Progenitor cell of endocrine pancreas (in vitro differentiated cells): ENCODE results near the gene GPR35. TPM values are rescaled to one million over a fixed set of nuclear protein-coding genes. Genes with fewer than 3 reads are reported as not detected.

Source experiments
- DNase-seq: peaks from one replicate; pipeline ENCODE4 v3.0.0; 2021; ENCODE audit warnings: low spot score; ENCODE audit not compliant: unreplicated experiment
- H3K27ac Mint-ChIP-seq: 2 replicates; pipeline ENCODE4 v1.8.0; 2021; ENCODE audit warnings: mild to moderate bottlenecking, moderate library complexity, mixed read lengths
- H3K27me3 Mint-ChIP-seq: 2 replicates; pipeline ENCODE4 v1.8.0; 2021; ENCODE audit warnings: mixed read lengths
- H3K36me3 Mint-ChIP-seq: 2 replicates; pipeline ENCODE4 v1.8.0; 2022; ENCODE audit warnings: mixed read lengths; ENCODE audit not compliant: insufficient read depth
- H3K4me1 Mint-ChIP-seq: 2 replicates; pipeline ENCODE4 v1.8.0; 2021; ENCODE audit warnings: low read depth, mixed read lengths
- H3K4me3 Mint-ChIP-seq: 2 replicates; pipeline ENCODE4 v1.8.0; 2021; ENCODE audit warnings: low read depth, mild to moderate bottlenecking, moderate library complexity, mixed read lengths
- H3K9me3 Mint-ChIP-seq: 2 replicates; pipeline ENCODE4 v1.8.0; 2021; ENCODE audit warnings: low read depth, mixed read lengths
- total RNA-seq: library from RNA; stranded (reverse); gene quantifications from 2 replicates; pipeline ENCODE4 v1.2.1, GENCODE V29; 2021
- TF ChIP-seq, protein P1 (sequence below): fragments of 200-600 bp; sonication (generic); IDR thresholded peaks from one replicate; pipeline ENCODE4 v1.5.0; 2021; ENCODE audit warnings: antibody characterized with exemption, mild to moderate bottlenecking; ENCODE audit not compliant: unreplicated experiment

The GPR35 gene
- total RNA-seq, 1 donor from 2014 or later: 6.5 TPM

- Mint-ChIP-seq H3K27me3 (no peaks in the 10 kb centered on the region), H3K4me3 (no peak overlapping the region), H3K27ac (no peak overlapping the region), H3K36me3 (peaks cover 2% of the 10 kb centered on the region), H3K9me3 (no peaks in the 10 kb centered on the region), H3K4me1 (peaks cover 5% of the 10 kb centered on the region)
- TF ChIP-seq, protein P1, sequence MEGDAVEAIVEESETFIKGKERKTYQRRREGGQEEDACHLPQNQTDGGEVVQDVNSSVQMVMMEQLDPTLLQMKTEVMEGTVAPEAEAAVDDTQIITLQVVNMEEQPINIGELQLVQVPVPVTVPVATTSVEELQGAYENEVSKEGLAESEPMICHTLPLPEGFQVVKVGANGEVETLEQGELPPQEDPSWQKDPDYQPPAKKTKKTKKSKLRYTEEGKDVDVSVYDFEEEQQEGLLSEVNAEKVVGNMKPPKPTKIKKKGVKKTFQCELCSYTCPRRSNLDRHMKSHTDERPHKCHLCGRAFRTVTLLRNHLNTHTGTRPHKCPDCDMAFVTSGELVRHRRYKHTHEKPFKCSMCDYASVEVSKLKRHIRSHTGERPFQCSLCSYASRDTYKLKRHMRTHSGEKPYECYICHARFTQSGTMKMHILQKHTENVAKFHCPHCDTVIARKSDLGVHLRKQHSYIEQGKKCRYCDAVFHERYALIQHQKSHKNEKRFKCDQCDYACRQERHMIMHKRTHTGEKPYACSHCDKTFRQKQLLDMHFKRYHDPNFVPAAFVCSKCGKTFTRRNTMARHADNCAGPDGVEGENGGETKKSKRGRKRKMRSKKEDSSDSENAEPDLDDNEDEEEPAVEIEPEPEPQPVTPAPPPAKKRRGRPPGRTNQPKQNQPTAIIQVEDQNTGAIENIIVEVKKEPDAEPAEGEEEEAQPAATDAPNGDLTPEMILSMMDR: no peak
- DNase-seq: no peak
Observed at GRCh38 chr2:240601831-240602160, 23.5 kb upstream of the GPR35 start.

DNA sequence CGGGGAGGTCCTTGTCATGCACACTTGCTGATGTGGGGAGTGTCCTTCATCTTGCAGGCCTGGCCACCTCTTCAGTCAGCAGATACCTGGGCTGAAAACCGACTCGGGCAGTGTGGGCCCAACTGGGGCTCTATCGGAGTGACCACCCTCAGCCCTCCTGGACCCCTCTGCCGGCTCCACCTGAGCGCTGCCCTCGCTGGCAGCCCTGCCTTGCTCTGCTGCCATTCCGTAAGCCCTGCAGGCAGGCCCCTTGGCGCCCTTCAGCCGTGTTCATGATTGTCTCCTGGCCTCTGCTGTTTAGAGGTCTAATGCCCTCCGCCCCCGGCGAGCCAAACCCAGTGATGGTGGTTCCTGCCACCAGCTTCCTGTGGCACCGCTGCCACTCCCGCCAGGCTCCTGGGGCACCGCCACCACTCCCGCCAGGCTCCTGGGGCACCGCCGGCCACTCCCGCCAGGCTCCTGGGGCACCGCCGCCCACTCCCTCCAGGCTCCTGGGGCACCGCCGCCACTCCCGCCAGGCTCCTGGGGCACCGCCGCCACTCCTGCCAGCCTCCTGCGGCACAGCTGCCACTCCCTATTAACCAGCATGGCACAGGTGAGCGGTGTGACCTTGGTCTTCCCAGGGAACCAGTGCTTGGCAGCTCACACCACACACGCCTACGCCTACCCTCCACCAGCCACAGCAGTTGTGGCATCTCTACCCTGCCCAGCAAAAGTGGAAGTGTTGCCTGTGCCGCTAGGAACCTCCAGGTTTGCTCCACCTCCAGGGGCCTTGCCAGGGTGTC, 22.8 kb upstream of the GPR35 start:
- no peak overlapping the region for H3K27ac Mint-ChIP-seq
- peaks cover 2% of the 10 kb centered on the region for H3K36me3 Mint-ChIP-seq
- peaks cover 5% of the 10 kb centered on the region for H3K4me1 Mint-ChIP-seq
- DNase-seq: no peak
- H3K4me3 Mint-ChIP-seq: no peak overlapping the region
- no peaks in the 10 kb centered on the region for H3K9me3 Mint-ChIP-seq
- no peaks in the 10 kb centered on the region for H3K27me3 Mint-ChIP-seq
- TF ChIP-seq, protein P1: no peak

DNA sequence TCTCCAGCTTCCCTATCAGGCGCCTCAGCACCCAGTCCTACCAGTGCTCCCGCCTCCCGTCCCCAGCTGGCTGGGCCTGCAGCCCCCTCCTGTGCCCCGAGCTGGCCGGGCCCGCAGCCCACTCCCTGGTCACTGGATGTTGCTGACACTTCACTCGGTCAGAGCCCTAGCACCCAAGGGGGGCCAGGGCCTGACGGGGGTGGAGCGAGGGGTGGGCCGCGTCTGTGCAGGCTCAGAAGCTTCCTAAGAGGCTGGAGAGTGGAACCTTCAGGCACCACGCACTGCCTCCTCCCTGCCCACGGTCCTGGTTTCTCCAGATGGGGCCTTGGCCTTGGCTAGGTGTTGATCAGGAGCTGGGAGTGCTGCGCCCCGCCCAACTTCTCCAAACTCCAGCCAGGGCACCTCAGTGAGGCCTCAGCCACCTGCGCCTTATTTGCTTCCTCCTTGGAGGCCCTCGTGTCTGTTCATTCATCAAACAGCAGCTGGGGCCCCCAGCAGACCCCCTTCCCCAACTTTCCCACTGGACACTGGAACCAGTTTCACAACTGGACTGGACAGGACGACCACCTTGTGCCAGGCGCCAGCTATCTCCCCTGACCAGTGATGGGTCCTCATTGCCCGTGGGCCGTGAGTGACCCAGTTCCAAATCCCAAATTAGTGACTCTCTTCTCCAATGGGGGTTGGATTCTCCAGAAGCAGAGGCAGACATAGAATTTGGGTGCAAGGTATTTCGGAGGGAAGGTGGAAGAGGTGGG, 22.0 kb upstream of the GPR35 start:
- DNase-seq: no peak

GRCh38 chr2:240603846-240604245, 21.4 kb upstream of the GPR35 start:
- Mint-ChIP-seq H3K4me3 (no peak overlapping the region), H3K36me3 (peaks cover 2% of the 10 kb centered on the region), H3K27ac (no peak overlapping the region), H3K27me3 (no peaks in the 10 kb centered on the region), H3K4me1 (peaks cover 5% of the 10 kb centered on the region), H3K9me3 (no peaks in the 10 kb centered on the region)
- no peak for DNase-seq
- TF ChIP-seq, protein P1: no peak

More for the DNA sequence above, 22.0 kb upstream of the GPR35 start:
- Mint-ChIP-seq H3K9me3 (no peaks in the 10 kb centered on the region), H3K4me3 (no peak overlapping the region), H3K4me1 (peaks cover 5% of the 10 kb centered on the region), H3K36me3 (peaks cover 2% of the 10 kb centered on the region), H3K27me3 (no peaks in the 10 kb centered on the region), H3K27ac (no peak overlapping the region)
- TF ChIP-seq, protein P1: no peak

GRCh38 chr2:240604291-240604938, 20.9 kb upstream of the GPR35 start:
- H3K27ac Mint-ChIP-seq: no peak overlapping the region
- DNase-seq: peak; percentile 44
- no peaks in the 10 kb centered on the region for H3K9me3 Mint-ChIP-seq
- no peaks in the 10 kb centered on the region for H3K27me3 Mint-ChIP-seq
- H3K4me3 Mint-ChIP-seq: peak overlapping the region; percentile 40
- TF ChIP-seq, protein P1: peak; percentile 67
- H3K4me1 Mint-ChIP-seq: peaks cover 5% of the 10 kb centered on the region
- H3K36me3 Mint-ChIP-seq: peaks cover 2% of the 10 kb centered on the region
